HL-60 (cell line): ENCODE measurements around the gene TMED4.

Source experiments
- GABPA ChIP-seq: IDR thresholded peaks from 2 replicates; pipeline ENCODE4 v1.6.1; 2012; ENCODE audit warnings: low read depth
- POLR2AphosphoS5 ChIP-seq: IDR thresholded peaks from 2 replicates; pipeline ENCODE4 v1.6.1; 2012; ENCODE audit warnings: low read depth
- SPI1 ChIP-seq: IDR thresholded peaks from 2 replicates; pipeline ENCODE4 v1.6.1; 2012; ENCODE audit warnings: low read depth, mild to moderate bottlenecking, borderline replicate concordance
- TF ChIP-seq, protein P1 (sequence below): IDR thresholded peaks from one replicate; pipeline ENCODE4 v1.5.1; 2011; ENCODE audit warnings: low read length, control low read depth, inconsistent platforms; ENCODE audit not compliant: insufficient read depth
- TF ChIP-seq, protein P2 (sequence below): IDR thresholded peaks from 2 replicates; pipeline ENCODE4 v1.6.1; 2012; ENCODE audit warnings: low read depth; ENCODE audit not compliant: insufficient replicate concordance

DNA sequence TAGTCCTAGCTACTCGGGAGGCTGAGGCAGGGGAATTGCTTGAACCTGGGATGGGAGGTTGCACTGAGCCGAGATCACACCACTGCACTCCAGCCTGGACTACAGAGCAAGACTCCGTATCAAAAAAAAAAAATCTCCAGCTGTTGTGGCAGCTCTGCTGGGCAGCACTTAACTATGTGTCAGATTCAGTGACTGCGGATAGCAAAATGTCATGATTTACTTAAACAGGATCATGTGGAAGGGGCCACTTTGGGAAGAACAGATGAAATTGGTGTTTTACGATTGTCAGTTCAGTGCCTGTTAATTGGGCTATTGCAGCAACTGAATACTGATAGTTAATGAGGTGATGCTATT, 39.7 kb upstream of the TMED4 start:
- TF ChIP-seq, protein P1, sequence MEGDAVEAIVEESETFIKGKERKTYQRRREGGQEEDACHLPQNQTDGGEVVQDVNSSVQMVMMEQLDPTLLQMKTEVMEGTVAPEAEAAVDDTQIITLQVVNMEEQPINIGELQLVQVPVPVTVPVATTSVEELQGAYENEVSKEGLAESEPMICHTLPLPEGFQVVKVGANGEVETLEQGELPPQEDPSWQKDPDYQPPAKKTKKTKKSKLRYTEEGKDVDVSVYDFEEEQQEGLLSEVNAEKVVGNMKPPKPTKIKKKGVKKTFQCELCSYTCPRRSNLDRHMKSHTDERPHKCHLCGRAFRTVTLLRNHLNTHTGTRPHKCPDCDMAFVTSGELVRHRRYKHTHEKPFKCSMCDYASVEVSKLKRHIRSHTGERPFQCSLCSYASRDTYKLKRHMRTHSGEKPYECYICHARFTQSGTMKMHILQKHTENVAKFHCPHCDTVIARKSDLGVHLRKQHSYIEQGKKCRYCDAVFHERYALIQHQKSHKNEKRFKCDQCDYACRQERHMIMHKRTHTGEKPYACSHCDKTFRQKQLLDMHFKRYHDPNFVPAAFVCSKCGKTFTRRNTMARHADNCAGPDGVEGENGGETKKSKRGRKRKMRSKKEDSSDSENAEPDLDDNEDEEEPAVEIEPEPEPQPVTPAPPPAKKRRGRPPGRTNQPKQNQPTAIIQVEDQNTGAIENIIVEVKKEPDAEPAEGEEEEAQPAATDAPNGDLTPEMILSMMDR, result no peak
- TF ChIP-seq POLR2AphosphoS5 (no peak), GABPA (no peak), SPI1 (no peak)
- TF ChIP-seq, protein P2, sequence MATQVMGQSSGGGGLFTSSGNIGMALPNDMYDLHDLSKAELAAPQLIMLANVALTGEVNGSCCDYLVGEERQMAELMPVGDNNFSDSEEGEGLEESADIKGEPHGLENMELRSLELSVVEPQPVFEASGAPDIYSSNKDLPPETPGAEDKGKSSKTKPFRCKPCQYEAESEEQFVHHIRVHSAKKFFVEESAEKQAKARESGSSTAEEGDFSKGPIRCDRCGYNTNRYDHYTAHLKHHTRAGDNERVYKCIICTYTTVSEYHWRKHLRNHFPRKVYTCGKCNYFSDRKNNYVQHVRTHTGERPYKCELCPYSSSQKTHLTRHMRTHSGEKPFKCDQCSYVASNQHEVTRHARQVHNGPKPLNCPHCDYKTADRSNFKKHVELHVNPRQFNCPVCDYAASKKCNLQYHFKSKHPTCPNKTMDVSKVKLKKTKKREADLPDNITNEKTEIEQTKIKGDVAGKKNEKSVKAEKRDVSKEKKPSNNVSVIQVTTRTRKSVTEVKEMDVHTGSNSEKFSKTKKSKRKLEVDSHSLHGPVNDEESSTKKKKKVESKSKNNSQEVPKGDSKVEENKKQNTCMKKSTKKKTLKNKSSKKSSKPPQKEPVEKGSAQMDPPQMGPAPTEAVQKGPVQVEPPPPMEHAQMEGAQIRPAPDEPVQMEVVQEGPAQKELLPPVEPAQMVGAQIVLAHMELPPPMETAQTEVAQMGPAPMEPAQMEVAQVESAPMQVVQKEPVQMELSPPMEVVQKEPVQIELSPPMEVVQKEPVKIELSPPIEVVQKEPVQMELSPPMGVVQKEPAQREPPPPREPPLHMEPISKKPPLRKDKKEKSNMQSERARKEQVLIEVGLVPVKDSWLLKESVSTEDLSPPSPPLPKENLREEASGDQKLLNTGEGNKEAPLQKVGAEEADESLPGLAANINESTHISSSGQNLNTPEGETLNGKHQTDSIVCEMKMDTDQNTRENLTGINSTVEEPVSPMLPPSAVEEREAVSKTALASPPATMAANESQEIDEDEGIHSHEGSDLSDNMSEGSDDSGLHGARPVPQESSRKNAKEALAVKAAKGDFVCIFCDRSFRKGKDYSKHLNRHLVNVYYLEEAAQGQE, result no peak
